Activated CD8-positive, alpha-beta memory T cell treated with anti-CD3 and anti-CD28 coated beads for 36 hours (primary cell): ENCODE data around the gene CSE1L. TPM values are rescaled to one million over a fixed set of nuclear protein-coding genes. Genes with fewer than 3 reads are reported as not detected.

ENCODE experiments used
- CTCF ChIA-PET: fragments of 350-600 bp; sonication (Branson Sonifier 250); formaldehyde crosslinking; loops from one replicate; lab custom pipeline; 2021; ENCODE audit warnings: antibody characterized with exemption; lab: Charles Lee
- POLR2A ChIA-PET: fragments of 350-600 bp; sonication (Branson Sonifier 250); formaldehyde crosslinking; loops from one replicate; lab custom pipeline; 2021; ENCODE audit warnings: antibody characterized with exemption; lab: Charles Lee
- total RNA-seq, 2 experiments: library from RNA; stranded (reverse); gene quantifications; one replicate each; pipeline ENCODE4 v1.2.3, GENCODE V29; 2021

Gene CSE1L
- total RNA-seq, 2 experiments from 2014 or later: 168 to 171 TPM

- ChIA-PET CTCF (no interaction called here), POLR2A (no interaction called here)
Observed at GRCh38 chr20:49106328-49106727, 60.2 kb downstream of the CSE1L start.

GRCh38 chr20:49110767-49111694 is 64.9 kb downstream of the CSE1L start:
- CTCF ChIA-PET: no interaction called here
- POLR2A ChIA-PET: no interaction called here

GRCh38 chr20:49112596-49113274 is 66.6 kb downstream of the CSE1L start:
- CTCF ChIA-PET: no interaction called here
- POLR2A ChIA-PET: no interaction called here

- ChIA-PET POLR2A (no interaction called here), CTCF (no interaction called here)
Observed at GRCh38 chr20:49115564-49115963, 69.5 kb downstream of the CSE1L start.

- POLR2A ChIA-PET: interaction anchor here (1.1 kb wide), 1 partner anchor 32 kb away, joined by 3 read pairs; no protein-coding TSS in a partner anchor
- CTCF ChIA-PET: interaction anchor here (2.2 kb wide), 1 partner anchor 98 kb away, joined by 5 read pairs; no protein-coding TSS in a partner anchor
Observed at GRCh38 chr20:49118307-49118706, 72.2 kb downstream of the CSE1L start.

- CTCF ChIA-PET: no interaction called here
Observed at GRCh38 chr20:49119988-49120387, 73.9 kb downstream of the CSE1L start.

GRCh38 chr20:49122920-49123319 is 76.8 kb downstream of the CSE1L start:
- ChIA-PET CTCF (no interaction called here), POLR2A (no interaction called here)

More at GRCh38 chr20:49119988-49120387, 73.9 kb downstream of the CSE1L start:
- POLR2A ChIA-PET: no interaction called here

GRCh38 chr20:49123982-49124381 is 77.9 kb downstream of the CSE1L start:
- POLR2A ChIA-PET: no interaction called here
- CTCF ChIA-PET: no interaction called here

GRCh38 chr20:49132995-49133478 is 86.9 kb downstream of the CSE1L start:
- ChIA-PET POLR2A (no interaction called here), CTCF (interaction anchor here (0.9 to 2.8 kb wide), 11 partner anchors 14 to 251 kb away, joined by 3 to 35 read pairs (median 4); partner anchors contain the start of gene DDX27)

- ChIA-PET POLR2A (no interaction called here), CTCF (interaction anchor here (0.9 to 2.8 kb wide), 10 partner anchors 13 to 251 kb away, joined by 3 to 35 read pairs (median 4); no protein-coding TSS in a partner anchor)
Observed at GRCh38 chr20:49133571-49133970, 87.5 kb downstream of the CSE1L start.

GRCh38 chr20:49134797-49135196 is 88.7 kb downstream of the CSE1L start:
- ChIA-PET CTCF (interaction anchor here (0.6 to 2.8 kb wide), 5 partner anchors 14 to 422 kb away, joined by 3 to 35 read pairs (median 4); no protein-coding TSS in a partner anchor), POLR2A (interaction anchor here (0.6 to 0.7 kb wide), 2 partner anchors 25 to 109 kb away, joined by 3 to 5 read pairs; no protein-coding TSS in a partner anchor)

- ChIA-PET CTCF (interaction anchor here (1.1 to 1.5 kb wide), 2 partner anchors 80 kb away, joined by 5 to 7 read pairs; no protein-coding TSS in a partner anchor), POLR2A (no interaction called here)
Observed at GRCh38 chr20:49136817-49137571, 90.9 kb downstream of the CSE1L start.

- CTCF ChIA-PET: interaction anchor here (0.9 to 1.3 kb wide), 3 partner anchors 78 to 81 kb away, joined by 3 to 5 read pairs (median 4); partner anchors contain the start of gene DDX27
- POLR2A ChIA-PET: interaction anchor here (0.7 kb wide), 1 partner anchor 48 kb away, joined by 3 read pairs; no protein-coding TSS in a partner anchor
Observed at GRCh38 chr20:49138431-49138830, 92.3 kb downstream of the CSE1L start.

GRCh38 chr20:49140411-49140810 is 94.3 kb downstream of the CSE1L start:
- POLR2A ChIA-PET: no interaction called here
- CTCF ChIA-PET: no interaction called here

GRCh38 chr20:49140834-49141233 is 94.7 kb downstream of the CSE1L start:
- ChIA-PET POLR2A (no interaction called here), CTCF (no interaction called here)
